Spleen (tissue), 7 donors: ENCODE results near the gene ZNF778.

Source experiments
- CTCF ChIP-seq, 11 experiments: fragments of 200-600 bp in 7 of 11; fragments of 450-650 bp in 4 of 11; sonication (generic) in 4 of 11; IDR thresholded peaks in 8 of 11; conservative IDR thresholded peaks in 3 of 11; 1 replicate in 7 of 11; 2 replicates in 4 of 11; pipeline versions ENCODE4 v1.4.0 to v1.8.0; 2016 to 2021; ENCODE audit warnings: antibody characterized with exemption in 11 of 11, inconsistent platforms in 4 of 11, mild to moderate bottlenecking in 1 of 11
- POLR2AphosphoS5 ChIP-seq, 3 donors: sonication (generic); formaldehyde crosslinking; IDR thresholded peaks; one replicate each; pipeline ENCODE4 v1.5.1; 2017; ENCODE audit warnings: antibody characterized with exemption in 3 of 3
- donor health status: DM: no; HTN: no; CAD: no; lungs with moderate emphysema.
- donor health status: DM: no; HTN: no; CAD: no.
- donor health status: DM: no; HTN: no; CAD: no.

- TF ChIP-seq POLR2AphosphoS5 (IDR thresholded peaks at IDR 0.05) (peak in 2 of 3 donors; percentile 13 to 58), CTCF (IDR thresholded peaks at IDR 0.05 in 8 of 11, conservative IDR thresholded peaks at IDR 0.05 in 3 of 11) (no peak)
Observed at GRCh38 chr16:89286096-89286495, 68.6 kb downstream of the ZNF778 start.
